HuH-7 (cell line): ENCODE results near the gene SLC22A12.
A peak's percentile ranks its signal among the peaks of the same experiment; 100 is the strongest.

Source experiments
- DNase-seq: peaks from one replicate; pipeline ENCODE4 v3.0.0; 2011; ENCODE audit warnings: low spot score

SLC22A12 gene

DNA sequence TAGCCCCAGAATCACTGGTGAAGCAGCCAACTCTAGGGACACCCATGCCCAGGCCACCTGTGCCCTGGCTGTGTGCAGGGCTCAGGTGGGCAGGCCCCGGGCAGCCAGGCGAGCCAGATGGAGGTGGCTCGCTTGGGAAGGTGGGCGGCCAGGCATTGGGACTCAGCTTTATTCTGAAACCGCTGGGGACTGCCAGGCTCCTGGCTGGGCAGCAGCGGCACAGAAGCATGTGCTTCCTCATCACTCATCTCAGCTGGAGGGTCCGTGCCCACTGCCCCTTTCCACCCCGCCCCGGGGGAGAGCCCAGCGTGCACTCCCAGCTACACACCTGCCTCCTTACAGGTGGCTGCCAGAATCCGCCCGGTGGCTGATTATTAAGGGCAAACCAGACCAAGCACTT is 27.1 kb upstream of the SLC22A12 start:
- DNase-seq: no peak

- DNase-seq: no peak
These were observed 26.6 kb upstream of the SLC22A12 start for GRCh38 chr11:64564419-64564818.

DNA sequence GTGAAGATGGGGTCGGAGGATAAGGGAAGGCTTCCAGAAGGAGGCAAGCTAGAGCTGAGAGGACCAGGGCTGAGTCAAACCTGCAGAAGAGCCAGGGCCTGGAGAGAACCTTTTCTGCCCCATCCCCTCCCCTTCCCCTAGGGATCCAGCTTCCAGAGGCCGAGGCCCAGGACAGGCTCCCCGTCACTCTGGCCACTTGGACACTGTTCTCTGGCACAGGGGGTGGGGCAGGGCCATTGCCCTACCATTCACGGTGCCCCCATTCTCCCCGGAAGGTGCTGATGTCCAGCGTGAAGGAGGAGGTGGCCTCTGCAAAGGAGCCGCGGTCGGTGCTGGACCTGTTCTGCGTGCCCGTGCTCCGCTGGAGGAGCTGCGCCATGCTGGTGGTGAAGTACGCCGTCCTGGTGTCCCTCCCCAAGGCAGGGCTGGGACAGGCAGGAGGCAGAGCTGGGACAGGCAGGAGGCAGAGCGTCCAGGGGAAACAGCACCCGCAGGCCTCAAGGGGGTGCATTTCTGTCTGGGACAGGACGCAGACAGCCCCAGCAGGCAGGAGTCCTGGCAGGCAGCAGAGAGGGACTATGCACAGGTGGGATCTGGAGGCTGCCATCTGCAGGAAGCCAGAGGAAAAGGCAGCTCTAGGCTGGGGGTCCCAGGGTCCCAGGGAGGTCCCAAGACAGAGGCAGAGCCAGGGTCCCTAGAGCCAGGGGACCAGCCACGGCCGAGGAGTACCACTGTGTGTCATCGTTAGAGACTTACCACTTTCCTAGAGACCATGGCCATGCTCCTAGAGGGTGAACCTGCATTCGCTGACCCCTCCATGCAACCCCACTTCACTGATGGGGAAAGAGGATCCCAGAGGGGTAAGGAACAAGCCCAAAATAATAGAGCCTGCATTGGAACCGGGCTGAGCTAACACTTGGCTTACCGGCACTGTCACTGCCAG is 25.8 kb upstream of the SLC22A12 start:
- DNase-seq: no peak

- DNase-seq: peak; percentile 83
These were observed 24.7 kb upstream of the SLC22A12 start for GRCh38 chr11:64566042-64566914.

- no peak for DNase-seq
These were observed 23.8 kb upstream of the SLC22A12 start for GRCh38 chr11:64566915-64567891.

DNA sequence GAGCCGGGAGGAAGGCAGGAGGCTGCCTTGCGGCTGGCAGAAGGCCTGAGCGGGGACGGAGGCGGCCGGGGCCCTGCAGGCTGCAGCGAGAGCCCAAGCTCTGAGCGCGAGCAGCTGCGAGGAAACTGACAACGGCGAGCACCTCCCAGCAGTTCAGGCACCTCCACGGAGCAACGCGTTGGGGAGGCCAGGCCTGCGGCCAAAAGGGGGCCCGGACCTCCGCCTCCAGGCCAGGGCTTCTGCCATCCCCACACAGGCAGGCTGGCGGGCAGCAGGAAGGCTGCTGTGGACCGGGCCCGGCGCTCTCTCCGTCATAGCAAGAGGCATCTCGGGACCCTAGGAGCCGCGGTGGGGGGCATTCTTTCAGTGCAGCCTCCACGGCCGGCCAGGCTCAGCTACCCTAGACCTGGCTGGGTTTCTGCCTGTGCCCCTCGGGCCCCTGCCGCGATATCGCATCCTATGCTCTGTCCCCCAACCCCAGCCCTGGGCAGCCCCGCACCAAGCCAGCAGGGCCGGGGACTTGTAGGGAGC is 22.9 kb upstream of the SLC22A12 start:
- DNase-seq: no peak

GRCh38 chr11:64568584-64569140 is 22.4 kb upstream of the SLC22A12 start:
- no peak for DNase-seq

DNA sequence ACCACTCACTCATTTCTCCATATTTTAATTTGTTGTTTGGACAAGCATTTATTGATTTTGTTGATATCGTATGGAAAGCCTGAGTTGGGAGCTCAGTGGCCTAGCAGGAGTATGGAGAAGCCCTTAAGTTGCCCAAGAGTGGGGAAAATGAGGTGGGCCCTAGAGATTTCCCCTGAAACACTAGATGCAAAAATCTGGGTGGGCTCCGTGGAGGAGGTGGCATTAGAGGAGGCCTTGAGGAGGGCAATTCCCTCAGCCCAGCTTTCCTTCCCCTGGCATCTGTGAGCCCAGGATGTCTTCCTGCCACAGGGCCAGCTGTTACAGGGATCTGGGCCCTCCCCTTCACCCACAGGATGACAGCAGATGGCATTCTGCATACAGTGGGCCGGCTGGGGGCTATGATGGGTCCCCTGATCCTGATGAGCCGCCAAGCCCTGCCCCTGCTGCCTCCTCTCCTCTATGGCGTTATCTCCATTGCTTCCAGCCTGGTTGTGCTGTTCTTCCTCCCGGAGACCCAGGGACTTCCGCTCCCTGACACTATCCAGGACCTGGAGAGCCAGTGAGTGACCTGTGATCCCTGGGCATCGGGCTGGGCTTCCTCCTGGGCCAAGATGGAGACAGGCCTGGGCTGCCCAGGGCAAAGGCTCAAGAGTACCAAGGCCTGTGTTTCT is 21.6 kb upstream of the SLC22A12 start:
- DNase-seq: no peak

DNA sequence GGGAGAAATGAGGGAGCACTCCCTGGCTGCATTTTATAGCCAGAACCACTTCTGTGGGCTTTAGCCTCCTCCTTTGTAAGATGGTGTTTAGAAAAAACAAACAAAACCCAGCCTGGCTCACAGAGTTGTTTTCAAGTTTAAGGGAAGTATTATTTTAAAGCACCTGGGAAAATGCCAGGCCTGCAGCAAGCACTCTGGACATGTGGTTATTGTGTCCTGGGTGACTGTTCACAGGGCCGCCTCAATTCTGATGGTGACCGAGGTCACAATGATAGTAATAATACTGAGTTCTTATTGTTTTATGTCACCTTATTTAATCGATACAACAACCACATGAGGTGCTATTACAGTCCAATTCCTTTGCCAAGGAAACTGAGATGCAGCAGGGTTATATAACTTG is 20.7 kb upstream of the SLC22A12 start:
- DNase-seq: no peak

DNA sequence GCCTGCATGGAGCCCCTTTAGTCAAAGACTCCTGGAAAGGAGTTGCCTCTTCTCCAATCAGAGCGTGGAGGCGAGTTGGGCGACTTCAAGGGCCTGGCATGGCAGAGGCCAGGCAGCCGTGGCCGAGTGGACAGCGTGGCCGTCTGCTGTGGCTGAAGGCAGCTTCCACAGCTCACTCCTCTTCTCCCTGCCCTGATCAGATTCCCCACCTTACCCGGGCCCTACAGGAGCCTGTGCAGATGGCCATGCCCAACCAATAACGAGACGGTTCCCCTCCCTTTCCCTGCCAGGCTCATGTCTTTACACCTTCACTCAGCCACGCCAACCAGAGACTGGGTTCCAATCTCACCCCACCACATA is 20.0 kb upstream of the SLC22A12 start:
- DNase-seq: no peak

DNA sequence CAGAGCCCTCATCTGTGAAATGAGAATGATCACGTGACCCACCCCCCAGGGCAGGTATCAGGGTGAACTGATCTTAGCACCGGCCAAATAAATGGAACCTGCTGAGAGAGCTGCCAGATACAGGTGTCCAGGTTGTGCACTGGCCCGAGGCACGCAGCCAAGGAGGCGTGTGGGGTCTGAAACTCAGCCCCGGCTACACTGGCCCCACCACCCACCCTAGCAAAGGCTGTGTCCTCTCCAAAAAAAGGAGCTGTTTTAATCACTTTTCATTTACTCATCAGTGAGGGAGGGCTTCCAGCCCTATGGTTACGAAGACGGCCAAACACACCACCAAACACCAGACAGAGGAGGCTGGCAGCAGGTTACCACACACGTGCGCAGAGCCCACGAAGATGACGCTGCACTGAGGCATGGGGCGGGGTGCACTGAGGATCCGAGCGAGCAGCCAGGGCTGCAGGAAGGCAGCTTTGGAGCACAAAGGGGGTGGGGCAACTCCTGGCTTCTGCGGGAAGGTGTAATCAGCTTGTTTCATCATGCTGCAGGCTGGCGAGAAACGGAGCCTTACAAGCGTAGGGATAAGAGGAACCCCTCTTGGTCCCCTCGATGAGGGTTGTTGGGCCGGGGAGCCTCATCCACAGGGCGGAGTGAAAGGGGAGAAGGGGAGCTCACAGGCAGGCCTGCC is 19.5 kb upstream of the SLC22A12 start:
- no peak for DNase-seq

- no peak for DNase-seq
These were observed 18.9 kb upstream of the SLC22A12 start for GRCh38 chr11:64572143-64572542.

GRCh38 chr11:64577202-64577601 is 13.8 kb upstream of the SLC22A12 start:
- DNase-seq: no peak

DNA sequence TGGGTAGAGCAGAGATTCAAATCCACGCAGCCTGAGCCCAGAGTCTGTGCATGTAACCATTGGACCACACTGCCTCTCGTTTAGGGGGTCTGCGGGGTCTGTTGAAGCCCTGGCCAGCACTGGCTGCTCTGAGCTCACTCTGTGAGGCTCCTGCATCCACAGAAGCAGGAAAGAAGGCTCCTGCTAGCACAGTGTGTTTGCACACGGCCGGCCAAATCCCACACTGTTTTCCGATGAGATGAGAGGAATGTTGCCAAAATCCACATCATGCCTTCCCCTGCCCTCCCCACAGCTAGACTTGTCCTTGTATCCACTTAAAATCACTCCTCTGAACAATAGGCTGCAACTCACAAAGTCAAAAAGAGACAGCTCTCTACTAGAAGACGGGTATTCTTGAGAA is 10.6 kb upstream of the SLC22A12 start:
- DNase-seq: no peak

DNA sequence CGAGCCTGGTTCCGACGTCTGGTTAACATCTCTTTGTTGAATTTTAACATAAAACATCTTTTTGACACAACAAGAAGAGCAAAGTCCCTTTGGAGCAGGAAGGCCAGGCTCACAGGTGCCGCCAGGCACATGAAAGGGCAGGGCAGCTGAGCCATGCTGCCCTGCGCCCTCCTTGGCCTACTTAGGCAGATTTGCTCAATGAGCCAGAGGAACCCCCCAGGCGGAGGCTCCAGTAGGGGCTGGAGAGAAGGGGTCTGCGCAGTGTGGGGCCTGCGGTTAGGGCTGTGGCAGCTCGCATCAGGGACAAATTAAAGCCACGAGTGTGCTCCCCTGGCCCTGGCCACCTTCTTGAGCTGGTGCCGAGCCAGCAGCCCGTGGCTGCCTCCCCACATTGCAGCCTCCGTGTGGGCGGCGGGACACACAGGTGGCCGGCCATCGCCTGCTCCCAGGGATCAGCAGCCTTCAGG is 9.9 kb upstream of the SLC22A12 start:
- DNase-seq: no peak

- DNase-seq: no peak
These were observed 8.1 kb upstream of the SLC22A12 start for GRCh38 chr11:64582885-64583284.

GRCh38 chr11:64583296-64584262 is 7.4 kb upstream of the SLC22A12 start:
- no peak for DNase-seq

- DNase-seq: no peak
These were observed 5.9 kb upstream of the SLC22A12 start for GRCh38 chr11:64585150-64585549.

- DNase-seq: no peak
These were observed 4.7 kb upstream of the SLC22A12 start for GRCh38 chr11:64586366-64586765.
